Esophagus muscularis mucosa (tissue), 4 donors: ENCODE results near the gene PDF. TPM values are rescaled to one million over a fixed set of nuclear protein-coding genes. Genes with fewer than 3 reads are reported as not detected.

Source experiments
- DNase-seq: peaks from one replicate; pipeline ENCODE4 v3.0.0-alpha.2; 2017; ENCODE audit errors: extremely low spot score
- H3K27ac ChIP-seq, 4 donors: fragments of 200-600 bp; sonication (generic); replicated peaks in 1 of 4; 1 replicate in 3 of 4; 2 replicates in 1 of 4; pipeline ENCODE4 v1.5.1; 2016 to 2019; ENCODE audit warnings: mild to moderate bottlenecking in 1 of 4
- H3K27me3 ChIP-seq, 4 donors: fragments of 200-600 bp; sonication (generic); one replicate each; pipeline versions ENCODE4 v1.5.1 to v1.6.0; 2016 to 2019
- H3K36me3 ChIP-seq, 4 donors: fragments of 200-600 bp; sonication (generic); one replicate each; pipeline ENCODE4 v1.5.1; 2016 to 2019
- H3K4me1 ChIP-seq, 4 donors: fragments of 200-600 bp; sonication (generic); one replicate each; pipeline ENCODE4 v1.5.1; 2016 to 2019
- H3K4me3 ChIP-seq, 4 donors: fragments of 200-600 bp; sonication (generic); 1 replicate in 2 of 4; 2 replicates in 2 of 4; pipeline ENCODE4 v1.5.1; 2016 to 2019; ENCODE audit warnings: mild to moderate bottlenecking in 4 of 4, moderate library complexity in 1 of 4
- H3K9me3 ChIP-seq, 4 donors: fragments of 200-600 bp; sonication (generic); 1 replicate in 3 of 4; 2 replicates in 1 of 4; pipeline ENCODE4 v1.5.1; 2016 to 2019
- CTCF ChIP-seq, 3 experiments: fragments of 200-600 bp in 2 of 3; fragments of 450-650 bp in 1 of 3; sonication (generic) in 2 of 3; IDR thresholded peaks; one replicate each; pipeline ENCODE4 v1.5.1; 2017 to 2019; ENCODE audit warnings: antibody characterized with exemption in 3 of 3, mild to moderate bottlenecking in 2 of 3, moderate library complexity in 1 of 3
- EP300 ChIP-seq: sonication (generic); formaldehyde crosslinking; IDR thresholded peaks from one replicate; pipeline ENCODE4 v1.6.1; 2017; ENCODE audit warnings: antibody characterized with exemption
- POLR2A ChIP-seq: fragments of 450-650 bp; IDR thresholded peaks from one replicate; pipeline ENCODE4 v1.6.1; 2017; ENCODE audit warnings: antibody characterized with exemption, moderate library complexity, mild to moderate bottlenecking, low read depth
- POLR2AphosphoS5 ChIP-seq, 2 donors: sonication (generic); formaldehyde crosslinking; IDR thresholded peaks; one replicate each; pipeline ENCODE4 v1.6.1; 2017; ENCODE audit warnings: antibody characterized with exemption in 2 of 2
- WGBS: methylation state at CpG from one replicate; pipeline ENCODE4 v1.1.5; 2018; 5-methylcytosine and 5-hydroxymethylcytosine counted together
- intact Hi-C: fragments of 100-400 bp; cut with DNase I; formaldehyde crosslinking; loops from one replicate; pipeline ENCODE4 v1.15.1; 2023
- total RNA-seq, 4 donors: library from RNA; depleted of rRNA; stranded (reverse); fragments of >200 nt; gene quantifications; one replicate each; pipeline versions ENCODE4 v1.1.0 to v1.2.1, GENCODE V29; 2016

PDF gene
- total RNA-seq, 4 donors from 2014 or later = 5.4 to 17.5 (median 12.6) TPM

- intact Hi-C loops = no loop called here
- DNase-seq = no peak
- Histone ChIP-seq H3K36me3 (peaks cover 36 to 77% (median 71%) of the 10 kb centered on the region in 4 donors), H3K4me1 (peaks cover 30 to 54% (median 49%) of the 10 kb centered on the region in 4 donors), H3K9me3 (no peaks in the 10 kb centered on the region), H3K27ac (no peak overlapping the region), H3K27me3 (no peaks in the 10 kb centered on the region), H3K4me3 (no peak overlapping the region)
- WGBS = 65% methylated on average over 6 of the region's 6 CpGs
- no peak for TF ChIP-seq POLR2A
- TF ChIP-seq CTCF (IDR thresholded peaks at IDR 0.05) = no peak
- TF ChIP-seq POLR2AphosphoS5 (IDR thresholded peaks at IDR 0.05) = no peak
- TF ChIP-seq EP300 = no peak
Observed at GRCh38 chr16:69325784-69326171, 4.6 kb downstream of the PDF start.

- Histone ChIP-seq H3K4me1 (peaks cover 29 to 50% (median 46%) of the 10 kb centered on the region in 4 donors), H3K27me3 (no peaks in the 10 kb centered on the region), H3K27ac (no peak overlapping the region), H3K4me3 (no peak overlapping the region), H3K9me3 (no peaks in the 10 kb centered on the region), H3K36me3 (peaks cover 47 to 87% (median 82%) of the 10 kb centered on the region in 4 donors)
- no peak for DNase-seq
- 84% methylated on average over 10 of the region's 10 CpGs for WGBS
- no peak for TF ChIP-seq CTCF (IDR thresholded peaks at IDR 0.05)
- TF ChIP-seq EP300 = no peak
- TF ChIP-seq POLR2A = no peak
- TF ChIP-seq POLR2AphosphoS5 (IDR thresholded peaks at IDR 0.05) = no peak
- intact Hi-C loops = no loop called here
Observed at GRCh38 chr16:69324585-69325253, 5.7 kb downstream of the PDF start.

GRCh38 chr16:69324013-69324531, 6.3 kb downstream of the PDF start:
- H3K27ac ChIP-seq = no peak overlapping the region
- DNase-seq = no peak
- no peaks in the 10 kb centered on the region for H3K27me3 ChIP-seq
- WGBS = 80% methylated on average over 8 of the region's 8 CpGs
- no peak overlapping the region for H3K4me3 ChIP-seq
- peaks cover 53 to 94% (median 88%) of the 10 kb centered on the region in 4 donors for H3K36me3 ChIP-seq
- H3K4me1 ChIP-seq = peaks cover 22 to 43% (median 39%) of the 10 kb centered on the region in 4 donors
- no peaks in the 10 kb centered on the region for H3K9me3 ChIP-seq
- TF ChIP-seq EP300 = no peak
- no peak for TF ChIP-seq CTCF (IDR thresholded peaks at IDR 0.05)
- no peak for TF ChIP-seq POLR2AphosphoS5 (IDR thresholded peaks at IDR 0.05)
- TF ChIP-seq POLR2A = no peak
- intact Hi-C loops = no loop called here

- intact Hi-C loops = no loop called here
Observed at GRCh38 chr16:69323415-69323814, 7.0 kb downstream of the PDF start.

More at GRCh38 chr16:69323415-69323814, 7.0 kb downstream of the PDF start:
- Histone ChIP-seq H3K27ac (no peak overlapping the region), H3K27me3 (no peaks in the 10 kb centered on the region), H3K4me1 (peaks cover 16 to 37% (median 32%) of the 10 kb centered on the region in 4 donors), H3K9me3 (no peaks in the 10 kb centered on the region), H3K36me3 (peaks cover 60 to 95% (median 92%) of the 10 kb centered on the region in 4 donors), H3K4me3 (no peak overlapping the region)
- DNase-seq = no peak
- TF ChIP-seq POLR2A (no peak), CTCF (IDR thresholded peaks at IDR 0.05) (no peak), POLR2AphosphoS5 (IDR thresholded peaks at IDR 0.05) (no peak), EP300 (no peak)
- WGBS = 93% methylated on average over 14 of the region's 14 CpGs
